GM10248 (cell line): ENCODE results near the gene EPC2.
"Not testable (repeated sequence)": the region's sequence is repeated elsewhere in the genome, so short reads cannot be mapped to it uniquely, and the experiment has no call there.

Experiments
- CTCF ChIA-PET: fragments of 300-600 bp; sonication (Branson Sonifier 250); formaldehyde crosslinking; extraction: SDS; loops from one replicate; lab custom pipeline; 2021; ENCODE audit warnings: antibody characterized with exemption; lab: Yijun Ruan, JAX
- POLR2A ChIA-PET: fragments of 350-650 bp; sonication (Branson Sonifier 250); formaldehyde crosslinking; extraction: SDS; loops from one replicate; lab custom pipeline; 2020; ENCODE audit warnings: antibody characterized with exemption; lab: Yijun Ruan, JAX
- DNase-seq: peaks from one replicate; pipeline ENCODE4 v3.0.0; 2012; ENCODE audit errors: extremely low spot score
- CTCF ChIP-seq: IDR thresholded peaks from 2 replicates; pipeline ENCODE4 v1.5.1; 2012; ENCODE audit warnings: mild to moderate bottlenecking, low read depth; ENCODE audit errors: extremely low read depth, missing control alignments, control extremely low read depth

EPC2 gene

GRCh38 chr2:148680462-148680861 lies 35.9 kb downstream of the EPC2 start:
- TF ChIP-seq CTCF: no peak
- ChIA-PET POLR2A (no interaction called here), CTCF (no interaction called here)
- DNase-seq: no peak

GRCh38 chr2:148681443-148681842 lies 36.9 kb downstream of the EPC2 start:
- no peak for TF ChIP-seq CTCF
- POLR2A ChIA-PET: no interaction called here
- CTCF ChIA-PET: no interaction called here
- no peak for DNase-seq

GRCh38 chr2:148681862-148682261 lies 37.3 kb downstream of the EPC2 start:
- POLR2A ChIA-PET, DNase-seq, CTCF ChIA-PET: not testable (repeated sequence)

- CTCF ChIA-PET: no interaction called here
- POLR2A ChIA-PET: no interaction called here
- no peak for TF ChIP-seq CTCF
- DNase-seq: no peak
These were observed 40.0 kb downstream of the EPC2 start for GRCh38 chr2:148684507-148684906.

GRCh38 chr2:148687543-148687942 lies 43.0 kb downstream of the EPC2 start:
- DNase-seq: no peak
- POLR2A ChIA-PET: no interaction called here
- TF ChIP-seq CTCF: no peak
- CTCF ChIA-PET: interaction anchor here (1.2 to 1.5 kb wide), 5 partner anchors 10 to 99 kb away, joined by 3 to 7 read pairs (median 3); no protein-coding TSS in a partner anchor

- CTCF ChIA-PET: interaction anchor here (1.3 to 1.5 kb wide), 2 partner anchors 11 to 26 kb away, joined by 3 to 7 read pairs; no protein-coding TSS in a partner anchor
- POLR2A ChIA-PET, DNase-seq: not testable (repeated sequence)
These were observed 43.5 kb downstream of the EPC2 start for GRCh38 chr2:148688011-148688410.

- no peak for TF ChIP-seq CTCF
- no peak for DNase-seq
- POLR2A ChIA-PET: no interaction called here
- CTCF ChIA-PET: no interaction called here
These were observed 52.4 kb downstream of the EPC2 start for GRCh38 chr2:148696985-148697384.

- DNase-seq: no peak
- ChIA-PET POLR2A (no interaction called here), CTCF (interaction anchor here (1.5 to 1.6 kb wide), 2 partner anchors 14 to 39 kb away, joined by 4 to 5 read pairs; no protein-coding TSS in a partner anchor)
- TF ChIP-seq CTCF: no peak
These were observed 55.3 kb downstream of the EPC2 start for GRCh38 chr2:148699830-148700229.
